HepG2 (cell line): ENCODE results near the gene TRMT2A. TPM values are rescaled to one million over a fixed set of nuclear protein-coding genes. Genes with fewer than 3 reads are reported as not detected.
A peak's percentile ranks its signal among the peaks of the same experiment; 100 is the strongest.

Experiments used
- CEBPZ ChIP-seq: IDR thresholded peaks from 2 replicates; pipeline ENCODE4 v1.6.1; 2012; ENCODE audit warnings: low read length, improper control_type of control experiment
- DMAP1 ChIP-seq: IDR thresholded peaks from 2 replicates; pipeline ENCODE4 v1.6.1; 2016
- ELF3 ChIP-seq: IDR thresholded peaks from 2 replicates; pipeline ENCODE4 v1.6.1; 2016; ENCODE audit warnings: missing genetic modification reagents, missing compliant biosample characterization
- EZH2 ChIP-seq: conservative IDR thresholded peaks from 2 replicates; pipeline ENCODE4 v1.6.1; 2012; ENCODE audit warnings: mild to moderate bottlenecking, low read depth, low read length, moderate library complexity
- HMG20B ChIP-seq: conservative IDR thresholded peaks from 2 replicates; pipeline ENCODE4 v1.6.1; 2016; ENCODE audit warnings: missing genetic modification reagents, missing compliant biosample characterization
- JUN ChIP-seq: sonication (generic); formaldehyde crosslinking; IDR thresholded peaks from 2 replicates; pipeline ENCODE4 v1.4.0; 2020; ENCODE audit warnings: mild to moderate bottlenecking, missing genetic modification reagents
- MNT ChIP-seq: fragments of 450-650 bp; IDR thresholded peaks from 2 replicates; pipeline ENCODE4 v1.6.1; 2016
- THAP7 ChIP-seq: sonication (generic); formaldehyde crosslinking; IDR thresholded peaks from 2 replicates; pipeline ENCODE4 v1.8.1; 2023; ENCODE audit warnings: mild to moderate bottlenecking, missing genetic modification reagents
- XBP1 ChIP-seq: sonication (generic); formaldehyde crosslinking; IDR thresholded peaks from 2 replicates; pipeline ENCODE4 v1.5.0; 2020; ENCODE audit warnings: missing genetic modification reagents
- YY1 ChIP-seq: IDR thresholded peaks from 2 replicates; pipeline ENCODE4 v1.6.1; 2011; ENCODE audit warnings: low read length, low read depth, moderate library complexity, mild to moderate bottlenecking; ENCODE audit not compliant: insufficient read depth, insufficient replicate concordance
- ZNF230 ChIP-seq: sonication (generic); formaldehyde crosslinking; IDR thresholded peaks from 2 replicates; pipeline ENCODE4 v1.4.0; 2020; ENCODE audit warnings: mild to moderate bottlenecking, missing genetic modification reagents
- ZNF280B ChIP-seq: sonication (generic); formaldehyde crosslinking; IDR thresholded peaks from 2 replicates; pipeline ENCODE4 v1.5.0; 2020; ENCODE audit warnings: missing genetic modification reagents, mild to moderate bottlenecking, borderline replicate concordance
- ZNF329 ChIP-seq: sonication (generic); formaldehyde crosslinking; IDR thresholded peaks from 2 replicates; pipeline ENCODE4 v1.9.0; 2021; ENCODE audit warnings: low read depth, mild to moderate bottlenecking, missing genetic modification reagents
- ZNF367 ChIP-seq: sonication (generic); formaldehyde crosslinking; IDR thresholded peaks from 2 replicates; pipeline ENCODE4 v1.4.0; 2020; ENCODE audit warnings: missing genetic modification reagents, borderline replicate concordance
- polyA plus RNA-seq, 8 experiments: library from polyadenylated mRNA; depleted of rRNA in 3 of 8; stranded (reverse) in 7 of 8; unstranded in 1 of 8; fragments of >200 nt; fragmentation: Illumina TruSeq in 4 of 8; extraction: Trizol in 4 of 8; gene quantifications; 2 replicates each; pipeline versions ENCODE4 v1.2.1 to v1.2.3, GENCODE V29; 2011 to 2016; ENCODE audit warnings: low read depth in 4 of 8, missing spikeins in 1 of 8, mixed read lengths in 1 of 8; ENCODE audit not compliant: insufficient read depth in 1 of 8
- total RNA-seq, 5 experiments: library from RNA; depleted of rRNA; stranded (reverse); fragments of >200 nt; fragmentation: Illumina TruSeq; extraction: Trizol; gene quantifications; 2 replicates each; pipeline ENCODE4 v1.2.3, GENCODE V29; 2016; ENCODE audit warnings: low read depth in 1 of 5
- TF ChIP-seq, protein P1 (sequence below): IDR thresholded peaks from 2 replicates; pipeline ENCODE4 v1.6.1; 2016; ENCODE audit warnings: missing genetic modification reagents, missing compliant biosample characterization

The TRMT2A gene
- total and polyA plus RNA-seq, 2 of the 13 experiments (the other 11 are each of a cell fraction or from before 2014, with no cell fraction given): 24.0 to 30.3 TPM

DNA sequence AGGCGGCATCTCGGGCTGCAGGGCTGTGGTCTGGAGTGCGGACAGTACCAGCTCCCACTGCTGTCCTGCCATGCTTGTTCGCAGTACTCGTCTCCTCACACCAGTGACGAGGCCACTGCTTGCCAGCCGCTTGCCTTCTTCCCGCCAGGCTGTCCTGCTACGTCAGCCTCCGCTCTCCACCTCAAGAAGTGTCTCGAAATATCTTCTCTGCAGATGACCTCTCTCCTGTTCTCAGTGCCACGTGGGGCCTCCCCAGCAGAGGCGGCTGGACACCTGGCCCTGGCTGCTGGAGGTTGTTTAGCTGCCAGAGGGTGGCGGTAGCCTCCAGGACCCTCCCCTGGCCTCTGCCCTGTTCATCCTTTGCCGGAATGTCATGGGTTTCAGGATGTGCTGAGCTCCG is 36.9 kb upstream of the TRMT2A start (continued):
- TF ChIP-seq ZNF280B (CRISPR knock-in tag) (no peak), ZNF329 (CRISPR knock-in tag) (no peak), THAP7 (CRISPR knock-in tag) (no peak), CEBPZ (no peak), ZNF367 (CRISPR knock-in tag) (no peak), HMG20B (no peak), XBP1 (no peak), EZH2 (0 out of 2 replicates have a peak, but pooled peaks have one; percentile 36), ELF3 (CRISPR knock-in tag) (no peak), YY1 (no peak), ZNF230 (CRISPR knock-in tag) (no peak), JUN (CRISPR knock-in tag) (no peak), DMAP1 (CRISPR knock-in tag) (peak; percentile 94; the same call in 1 of the 2 replicates), MNT (peak; percentile 44)
- TF ChIP-seq, protein P1, sequence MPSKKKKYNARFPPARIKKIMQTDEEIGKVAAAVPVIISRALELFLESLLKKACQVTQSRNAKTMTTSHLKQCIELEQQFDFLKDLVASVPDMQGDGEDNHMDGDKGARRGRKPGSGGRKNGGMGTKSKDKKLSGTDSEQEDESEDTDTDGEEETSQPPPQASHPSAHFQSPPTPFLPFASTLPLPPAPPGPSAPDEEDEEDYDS: no peak
